Smooth muscle cell of bladder (primary cell): ENCODE results near the gene TBCK. TPM values are rescaled to one million over a fixed set of nuclear protein-coding genes. Genes with fewer than 3 reads are reported as not detected.

Source experiments
- total RNA-seq: library from RNA; depleted of rRNA; stranded (reverse); fragments of >200 nt; gene quantifications from 2 replicates; pipeline ENCODE4 v1.2.3, GENCODE V29; 2014

TBCK gene
- total RNA-seq = 37.1 and 49.8 TPM in 2 replicates

GRCh38 chr4:106315968-106316772 is at the start of gene TBCK, which contains the start of gene AIMP1:
TSS of gene TBCK (minus strand) at chr4:106316209. CDS start at chr4:106308960, 7,249 bp downstream.
TSS of gene AIMP1 (plus strand) at chr4:106316550. CDS start at chr4:106325010, 8,460 bp downstream.

Other genes starting within 250 kb of the TBCK start
- 22.3 and 22.5 TPM in 2 replicates for gene AIMP1, start 341 bp upstream of the TBCK start, total RNA-seq
- not detected in 2 replicates for gene GIMD1, start 52.6 kb upstream of the TBCK start, total RNA-seq